Neural cell (in vitro differentiated cells): ENCODE data around the gene RUNX1. TPM values are rescaled to one million over a fixed set of nuclear protein-coding genes. Genes with fewer than 3 reads are reported as not detected.

ENCODE experiments used
- H2AFZ ChIP-seq: fragments of 200-600, 300-800 bp; sonication (generic), shearing (Covaris generic); 2 replicates; pipeline ENCODE4 v1.6.0; 2014; ENCODE audit warnings: low read depth, mild to moderate bottlenecking, antibody characterized with exemption, low read length, moderate library complexity
- H3F3A ChIP-seq: fragments of 200-600 bp; shearing (Covaris generic); 2 replicates; pipeline ENCODE4 v1.6.1; 2016; ENCODE audit warnings: mild to moderate bottlenecking, moderate library complexity, mixed read lengths, antibody characterized with exemption, low read length; ENCODE audit not compliant: insufficient read depth, poor library complexity, severe bottlenecking
- H3K27ac ChIP-seq: fragments of 200-600, 300-800 bp; sonication (generic), shearing (Covaris generic); 2 replicates; pipeline ENCODE4 v1.5.1; 2014; ENCODE audit warnings: mild to moderate bottlenecking, low read length, moderate library complexity
- H3K27me3 ChIP-seq: fragments of 300-800, 200-600 bp; sonication (generic), shearing (Covaris generic); 2 replicates; pipeline ENCODE4 v1.6.0; 2014; ENCODE audit warnings: mild to moderate bottlenecking, low read depth, low read length, moderate library complexity; ENCODE audit not compliant: insufficient read depth
- H3K36me3 ChIP-seq: fragments of 300-800, 200-600 bp; sonication (generic), shearing (Covaris generic); 2 replicates; pipeline ENCODE4 v1.5.1; 2014; ENCODE audit warnings: mild to moderate bottlenecking, antibody characterized with exemption, low read length, moderate library complexity; ENCODE audit not compliant: insufficient read depth
- H3K4me2 ChIP-seq: fragments of 300-800, 200-600 bp; sonication (generic), shearing (Covaris generic); 2 replicates; pipeline ENCODE4 v1.6.0; 2014; ENCODE audit warnings: mild to moderate bottlenecking, low read length
- H3K4me3 ChIP-seq: fragments of 300-800, 200-600 bp; sonication (generic), shearing (Covaris generic); 2 replicates; pipeline ENCODE4 v1.5.1; 2014; ENCODE audit warnings: mild to moderate bottlenecking, low read length, moderate library complexity
- H3K79me2 ChIP-seq: fragments of 200-600 bp; shearing (Covaris generic); replicated peaks from 2 replicates; pipeline ENCODE4 v1.6.0; 2014; ENCODE audit warnings: mild to moderate bottlenecking, low read length, moderate library complexity; ENCODE audit not compliant: insufficient read depth
- H3K9ac ChIP-seq: fragments of 300-800, 200-600 bp; sonication (generic), shearing (Covaris generic); 2 replicates; pipeline ENCODE4 v1.6.1; 2016; ENCODE audit warnings: mild to moderate bottlenecking, low read length, mixed read lengths
- H3K9me2 ChIP-seq: fragments of 200-600 bp; shearing (Covaris generic); 2 replicates; pipeline ENCODE4 v1.6.1; 2016; ENCODE audit warnings: mild to moderate bottlenecking, low read length, mixed read lengths; ENCODE audit not compliant: insufficient read depth
- H3K9me3 ChIP-seq: fragments of 200-600, 300-800 bp; sonication (generic), shearing (Covaris generic); 2 replicates; pipeline ENCODE4 v1.6.1; 2016; ENCODE audit warnings: mild to moderate bottlenecking, mixed run types, low read length, moderate library complexity, mixed read lengths
- H4K20me1 ChIP-seq: fragments of 200-600 bp; shearing (Covaris generic); 2 replicates; pipeline ENCODE4 v1.6.1; 2016; ENCODE audit warnings: mild to moderate bottlenecking, mixed run types; ENCODE audit not compliant: insufficient read depth
- CTCF ChIP-seq: fragments of 450-650 bp; IDR thresholded peaks from 2 replicates; pipeline ENCODE4 v1.5.1; 2014; ENCODE audit warnings: antibody characterized with exemption, mild to moderate bottlenecking, moderate library complexity; ENCODE audit not compliant: poor library complexity, severe bottlenecking
- EP300 ChIP-seq: fragments of 450-650 bp; conservative IDR thresholded peaks from 2 replicates; pipeline ENCODE4 v1.6.1; 2014; ENCODE audit warnings: antibody characterized with exemption, mild to moderate bottlenecking, moderate library complexity; ENCODE audit not compliant: poor library complexity, severe bottlenecking
- EZH2 ChIP-seq: fragments of 200-600, 300-800 bp; shearing (Covaris generic), sonication (generic); IDR thresholded peaks from 2 replicates; pipeline ENCODE4 v1.6.1; 2014; ENCODE audit warnings: antibody characterized with exemption, low read length, borderline replicate concordance, mild to moderate bottlenecking; ENCODE audit not compliant: insufficient read depth, poor library complexity, severe bottlenecking
- MXI1 ChIP-seq: fragments of 450-650 bp; conservative IDR thresholded peaks from 2 replicates; pipeline ENCODE4 v1.6.1; 2014; ENCODE audit warnings: antibody characterized with exemption, mild to moderate bottlenecking; ENCODE audit not compliant: poor library complexity, severe bottlenecking
- POLR2AphosphoS5 ChIP-seq: IDR thresholded peaks from 2 replicates; pipeline ENCODE4 v1.6.1; 2012
- RAD21 ChIP-seq: fragments of 450-650 bp; conservative IDR thresholded peaks from 2 replicates; pipeline ENCODE4 v1.6.1; 2014; ENCODE audit warnings: antibody characterized with exemption, mild to moderate bottlenecking, moderate library complexity
- REST ChIP-seq: IDR thresholded peaks from 2 replicates; pipeline ENCODE4 v1.6.1; 2012; ENCODE audit warnings: borderline replicate concordance
- SMC3 ChIP-seq: fragments of 450-650 bp; conservative IDR thresholded peaks from 2 replicates; pipeline ENCODE4 v1.6.1; 2014; ENCODE audit warnings: antibody characterized with exemption, mild to moderate bottlenecking, moderate library complexity; ENCODE audit not compliant: poor library complexity
- TAF1 ChIP-seq: IDR thresholded peaks from 2 replicates; pipeline ENCODE4 v1.6.1; 2012; ENCODE audit warnings: low read depth
- polyA plus RNA-seq: library from polyadenylated mRNA; depleted of rRNA; stranded (reverse); fragments of >200 nt; gene quantifications from 2 replicates; pipeline ENCODE4 v1.2.3, GENCODE V29; 2014

RUNX1 gene
- polyA plus RNA-seq, 1 donor from 2014 or later: not detected

DNA sequence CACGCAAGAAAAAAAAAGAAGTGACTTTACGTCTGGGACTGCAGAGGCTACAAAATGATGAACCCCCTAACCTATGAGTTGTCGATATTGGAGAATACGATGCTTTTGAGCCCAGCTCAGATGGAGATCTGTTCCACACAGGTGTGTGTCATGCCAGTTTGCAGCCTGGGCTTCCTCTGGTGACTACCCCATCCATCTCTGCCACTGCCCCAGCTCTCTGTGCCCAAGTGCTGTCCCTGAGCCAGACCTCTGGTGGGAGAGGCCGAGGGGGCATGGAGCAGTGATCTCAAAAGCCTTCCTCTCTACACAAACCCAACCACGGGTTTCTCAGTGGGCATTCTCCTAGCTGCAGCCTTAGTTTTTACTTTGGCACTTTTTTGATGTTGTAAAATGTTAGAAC lies 239.3 kb downstream of the RUNX1 start:
- Histone ChIP-seq H3F3A (no peaks in the 10 kb centered on the region), H3K27me3 (no peaks in the 10 kb centered on the region), H3K4me2 (no peak overlapping the region), H3K27ac (no peak overlapping the region), H3K36me3 (no peaks in the 10 kb centered on the region), H3K9me3 (no peaks in the 10 kb centered on the region), H3K79me2 (no peaks in the 10 kb centered on the region), H4K20me1 (peaks cover 2% of the 10 kb centered on the region), H3K9ac (no peak overlapping the region), H2AFZ (no peak overlapping the region), H3K4me3 (no peak overlapping the region), H3K9me2 (no peaks in the 10 kb centered on the region)
- TF ChIP-seq CTCF: no peak
- TF ChIP-seq EP300: no peak
- no peak for TF ChIP-seq REST
- no peak for TF ChIP-seq EZH2
- TF ChIP-seq TAF1: no peak
- no peak for TF ChIP-seq SMC3
- no peak for TF ChIP-seq RAD21
- TF ChIP-seq MXI1: no peak
- no peak for TF ChIP-seq POLR2AphosphoS5

- Histone ChIP-seq H3K9ac (no peak overlapping the region), H3K9me2 (no peaks in the 10 kb centered on the region), H2AFZ (no peak overlapping the region), H3K36me3 (no peaks in the 10 kb centered on the region), H3K27ac (no peak overlapping the region), H3K79me2 (no peaks in the 10 kb centered on the region), H4K20me1 (peaks cover 2% of the 10 kb centered on the region), H3K9me3 (no peaks in the 10 kb centered on the region), H3K27me3 (no peaks in the 10 kb centered on the region), H3K4me3 (no peak overlapping the region), H3K4me2 (no peak overlapping the region), H3F3A (no peaks in the 10 kb centered on the region)
- TF ChIP-seq CTCF: no peak
- TF ChIP-seq EP300: no peak
- no peak for TF ChIP-seq MXI1
- no peak for TF ChIP-seq EZH2
- TF ChIP-seq POLR2AphosphoS5: no peak
- no peak for TF ChIP-seq REST
- no peak for TF ChIP-seq SMC3
- no peak for TF ChIP-seq TAF1
- TF ChIP-seq RAD21: no peak
Observed at GRCh38 chr21:34808569-34809204, 240.4 kb downstream of the RUNX1 start.
